GM10266 (cell line): ENCODE measurements around the gene PGAM5.
"Not testable (repeated sequence)": the region's sequence is repeated elsewhere in the genome, so short reads cannot be mapped to it uniquely, and the experiment has no call there.

Experiments used
- DNase-seq: peaks from one replicate; pipeline ENCODE4 v3.0.0; 2012; ENCODE audit errors: extremely low spot score
- TF ChIP-seq, protein P1 (sequence below): IDR thresholded peaks from 2 replicates; pipeline ENCODE4 v1.5.1; 2012; ENCODE audit warnings: mild to moderate bottlenecking, low read depth; ENCODE audit not compliant: control insufficient read depth, insufficient read depth; ENCODE audit errors: missing control alignments

PGAM5 gene

DNA sequence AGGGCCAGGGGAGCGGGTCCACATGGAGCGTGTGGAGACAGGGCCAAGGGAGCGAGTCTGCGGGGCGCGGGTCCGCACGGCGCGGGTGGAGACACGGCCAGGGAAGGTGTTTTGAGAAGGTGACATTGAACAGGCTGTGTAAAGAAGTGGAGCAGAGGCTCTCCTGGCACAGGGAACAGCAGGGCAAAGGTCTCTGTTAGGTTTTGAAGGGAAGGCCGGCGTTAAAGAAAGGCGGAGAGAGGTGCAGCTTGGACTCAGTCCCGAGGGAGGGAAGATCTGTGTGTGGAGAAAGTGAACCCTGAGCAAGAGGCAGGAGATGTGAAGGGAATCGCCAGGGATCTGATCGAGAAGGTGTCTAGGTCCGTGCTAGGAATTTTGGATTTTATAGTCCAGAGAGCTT lies 21.4 kb upstream of the PGAM5 start:
- no peak for DNase-seq
- TF ChIP-seq, protein P1, sequence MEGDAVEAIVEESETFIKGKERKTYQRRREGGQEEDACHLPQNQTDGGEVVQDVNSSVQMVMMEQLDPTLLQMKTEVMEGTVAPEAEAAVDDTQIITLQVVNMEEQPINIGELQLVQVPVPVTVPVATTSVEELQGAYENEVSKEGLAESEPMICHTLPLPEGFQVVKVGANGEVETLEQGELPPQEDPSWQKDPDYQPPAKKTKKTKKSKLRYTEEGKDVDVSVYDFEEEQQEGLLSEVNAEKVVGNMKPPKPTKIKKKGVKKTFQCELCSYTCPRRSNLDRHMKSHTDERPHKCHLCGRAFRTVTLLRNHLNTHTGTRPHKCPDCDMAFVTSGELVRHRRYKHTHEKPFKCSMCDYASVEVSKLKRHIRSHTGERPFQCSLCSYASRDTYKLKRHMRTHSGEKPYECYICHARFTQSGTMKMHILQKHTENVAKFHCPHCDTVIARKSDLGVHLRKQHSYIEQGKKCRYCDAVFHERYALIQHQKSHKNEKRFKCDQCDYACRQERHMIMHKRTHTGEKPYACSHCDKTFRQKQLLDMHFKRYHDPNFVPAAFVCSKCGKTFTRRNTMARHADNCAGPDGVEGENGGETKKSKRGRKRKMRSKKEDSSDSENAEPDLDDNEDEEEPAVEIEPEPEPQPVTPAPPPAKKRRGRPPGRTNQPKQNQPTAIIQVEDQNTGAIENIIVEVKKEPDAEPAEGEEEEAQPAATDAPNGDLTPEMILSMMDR = no peak

DNA sequence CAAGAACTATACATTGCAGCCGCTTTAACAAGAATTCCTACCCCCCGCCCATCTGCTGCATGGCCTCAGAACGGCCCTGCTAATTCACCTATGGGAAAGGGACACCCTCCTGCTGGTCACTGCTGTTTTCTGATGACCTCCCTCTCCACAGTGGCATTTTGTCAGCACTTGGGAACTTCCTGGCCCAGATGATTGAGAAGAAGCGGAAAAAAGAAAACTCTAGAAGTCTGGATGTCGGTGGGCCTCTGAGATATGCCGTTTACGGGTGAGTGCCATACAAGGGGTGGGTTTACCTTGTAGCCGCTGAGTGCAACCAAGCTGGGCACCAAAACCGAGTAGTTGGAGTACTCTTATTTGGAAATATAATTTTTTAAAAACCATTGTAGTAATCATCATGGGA lies 20.5 kb upstream of the PGAM5 start:
- TF ChIP-seq, protein P1 = no peak
- DNase-seq = no peak

DNA sequence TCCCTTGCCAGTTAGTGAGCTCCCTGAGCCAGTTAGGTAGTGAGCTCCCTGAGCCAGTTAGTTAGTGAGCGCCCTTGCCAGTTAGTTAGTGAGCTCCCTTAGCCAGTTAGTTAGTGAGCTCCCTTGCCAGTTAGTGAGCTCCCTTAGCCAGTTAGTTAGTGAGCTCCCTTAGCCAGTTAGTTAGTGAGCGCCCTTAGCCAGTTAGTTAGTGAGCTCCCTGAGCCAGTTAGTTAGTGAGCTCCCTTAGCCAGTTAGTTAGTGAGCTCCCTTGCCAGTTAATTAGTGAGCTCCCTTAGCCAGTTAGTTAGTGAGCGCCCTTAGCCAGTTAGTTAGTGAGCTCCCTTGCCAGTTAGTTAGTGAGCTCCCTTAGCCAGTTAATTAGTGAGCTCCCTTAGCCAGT lies 18.6 kb upstream of the PGAM5 start:
- DNase-seq = not testable (repeated sequence)

DNA sequence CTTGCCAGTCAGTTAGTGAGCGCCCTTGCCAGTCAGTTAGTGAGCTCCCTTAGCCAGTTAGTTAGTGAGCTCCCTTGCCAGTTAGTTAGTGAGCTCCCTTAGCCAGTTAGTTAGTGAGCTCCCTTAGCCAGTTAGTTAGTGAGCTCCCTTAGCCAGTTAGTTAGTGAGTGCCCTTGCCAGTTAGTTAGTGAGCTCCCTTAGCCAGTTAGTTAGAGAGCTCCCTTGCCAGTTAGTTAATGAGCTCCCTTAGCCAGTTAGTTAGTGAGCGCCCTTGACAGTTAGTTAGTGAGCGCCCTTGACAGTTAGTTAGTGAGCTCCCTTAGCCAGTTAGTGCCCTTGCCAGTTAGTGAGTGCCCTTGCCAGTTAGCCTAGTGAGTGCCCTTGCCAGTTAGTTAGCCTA lies 15.8 kb upstream of the PGAM5 start:
- not testable (repeated sequence) for DNase-seq

DNA sequence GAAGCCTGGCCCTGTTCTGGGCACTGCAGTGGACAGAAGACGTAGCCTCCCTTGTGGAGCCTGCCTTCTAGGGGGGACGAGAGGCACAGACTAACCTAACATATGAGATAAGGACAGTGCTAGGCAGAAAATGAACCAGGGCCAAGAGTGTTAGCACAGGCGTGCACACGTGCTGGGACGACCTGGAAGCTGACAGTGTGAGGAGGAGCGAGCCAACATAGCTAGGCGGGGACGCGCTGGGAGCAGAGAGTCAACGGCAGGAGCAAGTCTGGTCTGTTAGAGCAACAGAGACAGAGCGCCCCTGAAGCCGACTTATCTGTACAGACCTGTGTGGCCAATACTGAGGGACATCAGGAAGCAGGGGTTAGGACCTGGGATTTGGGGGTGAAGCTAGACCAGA lies 15.2 kb upstream of the PGAM5 start:
- TF ChIP-seq, protein P1 = no peak
- no peak for DNase-seq

DNA sequence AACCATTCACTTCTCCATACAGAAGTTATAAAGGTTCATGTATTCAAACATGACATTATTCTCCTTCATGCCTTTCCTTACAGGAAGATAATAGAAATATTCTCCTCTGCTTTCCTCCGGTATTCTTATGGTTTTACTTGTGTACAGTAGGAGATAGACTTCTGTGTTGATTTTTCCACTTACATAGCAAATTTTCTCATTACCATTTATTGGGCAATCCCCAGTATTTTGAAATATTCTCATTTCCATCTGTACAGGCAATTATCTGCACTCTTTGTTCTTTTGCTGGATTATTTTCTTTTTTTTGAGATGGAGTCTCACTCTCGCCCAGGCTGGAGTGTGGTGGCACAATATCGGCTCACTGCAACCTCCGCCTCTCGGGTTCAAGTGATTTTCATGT lies 12.3 kb upstream of the PGAM5 start:
- TF ChIP-seq, protein P1 = no peak
- DNase-seq = no peak

DNA sequence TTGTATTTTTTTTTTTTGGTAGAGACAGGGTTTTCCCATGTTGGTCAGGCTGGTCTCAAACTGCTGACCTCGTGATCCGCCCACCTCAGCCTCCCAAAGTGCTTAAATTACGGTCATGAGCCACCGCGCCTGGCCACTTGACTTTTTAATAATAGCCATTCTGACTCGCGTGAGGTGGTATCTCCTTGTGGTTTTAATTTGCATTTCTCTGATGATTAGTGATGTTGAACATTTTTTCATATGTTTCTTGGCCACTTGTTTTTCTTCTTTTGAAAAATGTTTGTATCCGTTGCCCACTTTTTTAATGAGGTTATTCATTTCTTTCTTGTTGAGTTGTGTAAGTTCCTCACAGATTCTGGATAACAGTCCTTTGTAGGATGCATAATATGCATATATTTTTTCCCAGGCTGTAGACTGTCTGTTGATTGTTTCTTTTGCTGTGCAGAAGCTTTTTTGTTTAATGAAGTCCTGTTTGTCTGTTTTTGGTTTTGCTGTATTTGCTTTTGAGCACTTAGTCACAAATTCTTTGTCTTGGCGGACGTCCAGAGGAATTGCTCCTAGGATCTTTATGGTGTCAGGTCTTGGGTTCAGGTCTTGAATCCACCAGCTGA lies 10.3 kb upstream of the PGAM5 start:
- TF ChIP-seq, protein P1 = no peak
- no peak for DNase-seq

DNA sequence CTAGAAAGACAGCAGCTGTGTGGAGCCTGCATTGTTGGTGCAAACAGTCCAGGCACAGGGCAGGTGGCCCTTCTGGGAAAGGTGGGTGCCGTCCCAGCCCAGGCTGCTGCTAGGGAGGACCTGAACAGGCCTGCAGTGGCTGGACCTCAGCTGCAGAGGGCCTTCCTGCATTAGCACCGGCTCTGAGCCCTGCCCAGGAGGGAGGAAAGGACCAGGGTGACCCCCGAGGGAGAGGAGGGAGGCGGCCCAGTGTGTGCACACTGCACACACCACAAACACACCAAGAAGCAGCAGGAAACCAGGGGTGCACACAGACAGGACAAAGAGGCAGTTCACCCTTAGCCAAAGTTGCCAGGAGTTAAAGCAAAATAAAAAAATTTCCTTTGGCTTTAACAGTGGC lies 8.0 kb upstream of the PGAM5 start:
- no peak for DNase-seq
- TF ChIP-seq, protein P1 = peak; percentile 16
